GM12875 (cell line): ENCODE results near the gene ACYP2.

ENCODE experiments used
- H3K4me3 ChIP-seq: one replicate; pipeline ENCODE4 v1.5.1; 2011; ENCODE audit warnings: low read depth, low read length, control low read depth
- TF ChIP-seq, protein P1 (sequence below): IDR thresholded peaks from 2 replicates; pipeline ENCODE4 v1.5.1; 2011; ENCODE audit warnings: low read depth, mild to moderate bottlenecking, control low read depth, inconsistent platforms, low read length, moderate library complexity, borderline replicate concordance; ENCODE audit not compliant: insufficient read depth

The ACYP2 gene

DNA sequence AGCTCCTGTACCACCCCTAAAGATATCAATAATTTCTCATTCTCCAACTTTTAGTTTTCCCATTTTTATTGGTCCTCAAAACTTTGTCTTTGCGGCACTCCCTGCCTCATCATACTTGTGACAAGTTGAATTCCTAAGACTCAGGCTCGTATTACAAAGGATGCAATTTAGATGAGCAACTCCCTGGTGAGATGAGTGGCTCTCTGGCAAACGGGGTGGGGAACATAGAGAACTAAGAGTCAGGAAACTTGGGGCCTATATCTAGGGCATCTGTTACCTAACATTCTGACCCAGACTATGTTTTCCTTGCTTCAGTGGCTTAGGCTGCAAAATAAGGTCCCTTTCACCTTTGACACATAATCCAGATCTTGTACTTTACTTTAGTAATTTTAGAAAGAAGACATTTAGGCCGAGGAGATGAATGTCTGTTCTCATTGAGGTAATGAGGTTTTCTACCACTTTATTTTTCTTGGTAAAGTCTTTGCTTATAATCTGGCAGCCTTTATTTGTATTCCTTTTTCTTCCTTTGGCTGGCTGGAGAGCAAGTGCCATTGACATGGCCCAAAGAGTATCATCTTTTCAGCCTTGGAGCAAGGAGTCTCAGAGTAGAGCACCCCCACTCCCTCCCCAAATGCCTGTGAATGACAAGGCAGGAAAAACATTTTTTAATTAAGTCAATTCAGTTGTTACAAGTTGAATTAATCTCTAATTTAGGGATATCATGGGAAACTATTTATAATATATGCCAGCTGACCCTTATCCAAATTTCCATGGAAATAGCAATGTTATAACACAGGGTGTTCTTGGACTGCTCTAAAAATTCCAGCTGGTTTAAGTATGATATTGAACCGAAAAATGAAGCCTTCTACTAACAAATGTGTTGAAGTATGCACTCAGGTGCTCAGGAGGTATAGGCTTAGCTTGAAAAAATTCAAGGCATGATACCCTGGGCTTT, 125.4 kb downstream of the ACYP2 start:
- no peak overlapping the region for H3K4me3 ChIP-seq
- TF ChIP-seq, protein P1, sequence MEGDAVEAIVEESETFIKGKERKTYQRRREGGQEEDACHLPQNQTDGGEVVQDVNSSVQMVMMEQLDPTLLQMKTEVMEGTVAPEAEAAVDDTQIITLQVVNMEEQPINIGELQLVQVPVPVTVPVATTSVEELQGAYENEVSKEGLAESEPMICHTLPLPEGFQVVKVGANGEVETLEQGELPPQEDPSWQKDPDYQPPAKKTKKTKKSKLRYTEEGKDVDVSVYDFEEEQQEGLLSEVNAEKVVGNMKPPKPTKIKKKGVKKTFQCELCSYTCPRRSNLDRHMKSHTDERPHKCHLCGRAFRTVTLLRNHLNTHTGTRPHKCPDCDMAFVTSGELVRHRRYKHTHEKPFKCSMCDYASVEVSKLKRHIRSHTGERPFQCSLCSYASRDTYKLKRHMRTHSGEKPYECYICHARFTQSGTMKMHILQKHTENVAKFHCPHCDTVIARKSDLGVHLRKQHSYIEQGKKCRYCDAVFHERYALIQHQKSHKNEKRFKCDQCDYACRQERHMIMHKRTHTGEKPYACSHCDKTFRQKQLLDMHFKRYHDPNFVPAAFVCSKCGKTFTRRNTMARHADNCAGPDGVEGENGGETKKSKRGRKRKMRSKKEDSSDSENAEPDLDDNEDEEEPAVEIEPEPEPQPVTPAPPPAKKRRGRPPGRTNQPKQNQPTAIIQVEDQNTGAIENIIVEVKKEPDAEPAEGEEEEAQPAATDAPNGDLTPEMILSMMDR, result no peak

DNA sequence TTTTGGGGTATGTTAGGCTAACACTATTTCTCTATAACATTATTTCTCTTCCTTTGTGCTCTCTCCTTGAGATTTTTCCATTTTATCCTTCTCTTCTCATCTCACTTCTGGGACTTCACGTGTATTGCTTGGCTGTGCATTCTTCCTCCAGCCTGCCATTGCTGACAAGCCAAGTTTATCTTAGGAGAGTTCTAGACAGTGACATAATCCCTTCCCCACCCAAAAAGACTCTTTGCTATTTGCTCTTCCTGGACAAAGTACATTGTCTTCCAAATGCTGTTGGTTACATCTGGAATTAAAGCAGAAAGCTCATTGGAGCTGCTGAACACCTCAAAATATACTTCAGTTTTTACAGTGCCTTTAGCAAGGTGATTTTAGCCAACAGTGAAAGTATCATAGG, 131.7 kb downstream of the ACYP2 start:
- TF ChIP-seq, protein P1, result no peak

DNA sequence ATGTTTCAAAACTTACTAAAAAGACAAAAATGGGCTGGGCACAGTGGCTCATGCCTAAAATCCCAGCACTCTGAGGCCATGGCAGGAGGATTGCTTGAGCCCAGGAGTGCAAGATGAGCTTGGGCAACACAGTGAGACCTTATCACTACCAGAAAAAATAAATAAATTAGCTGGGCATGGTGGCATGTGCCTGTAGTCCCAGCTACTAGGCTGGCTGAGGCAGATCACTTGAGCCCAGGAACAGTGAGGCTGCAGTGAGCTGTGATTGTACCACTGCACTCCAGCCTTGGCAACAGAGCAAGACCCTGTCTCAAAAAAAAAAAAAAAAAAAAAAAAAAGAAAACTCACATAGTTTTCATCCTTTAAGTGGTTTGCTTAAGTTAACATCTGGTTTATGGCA, 134.2 kb downstream of the ACYP2 start:
- TF ChIP-seq, protein P1, result no peak
- no peak overlapping the region for H3K4me3 ChIP-seq

More for the DNA sequence above, 131.7 kb downstream of the ACYP2 start:
- no peak overlapping the region for H3K4me3 ChIP-seq

DNA sequence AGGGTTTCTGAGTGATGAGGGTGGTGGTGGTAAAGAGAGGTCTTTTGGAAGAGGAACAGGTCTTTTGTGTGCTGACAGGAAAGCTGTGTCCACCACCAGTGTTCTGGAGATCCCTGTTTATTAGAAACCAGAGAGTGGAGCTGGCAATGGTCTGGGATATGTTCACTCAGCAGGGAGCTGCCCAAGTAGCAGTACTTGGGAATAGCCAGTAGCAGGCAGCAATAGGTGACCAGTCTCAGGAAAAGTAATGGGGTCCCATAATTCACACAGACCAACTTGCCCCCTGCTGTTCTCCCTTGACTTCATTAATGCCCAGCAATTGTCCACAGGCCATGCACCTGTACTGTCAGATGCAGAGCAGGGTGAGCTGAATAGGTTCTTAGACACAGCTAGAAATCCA, 138.8 kb downstream of the ACYP2 start:
- TF ChIP-seq, protein P1, result no peak
- H3K4me3 ChIP-seq, result no peak overlapping the region

DNA sequence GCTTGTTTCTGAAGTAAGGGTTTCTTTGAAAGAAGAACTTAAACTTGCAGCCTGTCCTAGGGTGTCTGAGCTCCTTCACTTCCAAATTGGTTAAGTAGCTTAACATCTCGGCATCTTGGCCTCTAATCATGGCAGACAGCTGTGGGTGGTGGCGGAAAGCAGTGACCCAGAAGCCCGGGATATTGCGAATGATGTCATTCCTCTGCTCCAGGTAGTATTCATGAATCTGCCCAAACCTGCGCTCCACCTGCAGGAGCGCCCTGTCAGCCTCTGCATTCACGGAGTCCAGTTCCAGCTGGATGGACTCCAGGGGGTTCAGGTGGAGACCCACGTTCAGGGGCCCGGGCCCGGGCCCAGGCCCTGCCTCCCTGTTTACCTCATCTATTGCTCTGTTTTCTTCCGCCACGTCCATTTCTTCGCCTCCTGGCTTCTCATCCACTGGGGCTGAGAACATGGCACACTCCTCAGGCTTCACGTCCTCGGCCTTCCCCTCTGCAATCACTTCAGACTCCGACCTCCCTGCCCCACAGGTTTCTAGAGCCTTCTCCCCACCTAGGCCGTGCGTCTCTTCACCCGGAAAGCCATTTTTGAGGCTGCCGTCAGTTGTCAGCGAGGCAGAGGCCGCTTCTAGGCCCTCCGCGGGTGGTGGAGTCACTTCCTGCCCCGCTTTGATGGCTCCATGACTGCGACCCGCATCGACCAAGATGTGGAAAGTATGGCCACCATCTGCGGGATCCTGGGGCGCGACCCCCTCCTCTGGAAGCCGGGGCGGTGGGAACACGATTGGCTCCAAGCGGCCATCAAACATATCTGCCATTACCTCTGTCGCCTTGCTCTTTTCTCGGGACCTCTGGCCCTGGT, 140.0 kb downstream of the ACYP2 start:
- TF ChIP-seq, protein P1, result no peak
- no peak overlapping the region for H3K4me3 ChIP-seq

DNA sequence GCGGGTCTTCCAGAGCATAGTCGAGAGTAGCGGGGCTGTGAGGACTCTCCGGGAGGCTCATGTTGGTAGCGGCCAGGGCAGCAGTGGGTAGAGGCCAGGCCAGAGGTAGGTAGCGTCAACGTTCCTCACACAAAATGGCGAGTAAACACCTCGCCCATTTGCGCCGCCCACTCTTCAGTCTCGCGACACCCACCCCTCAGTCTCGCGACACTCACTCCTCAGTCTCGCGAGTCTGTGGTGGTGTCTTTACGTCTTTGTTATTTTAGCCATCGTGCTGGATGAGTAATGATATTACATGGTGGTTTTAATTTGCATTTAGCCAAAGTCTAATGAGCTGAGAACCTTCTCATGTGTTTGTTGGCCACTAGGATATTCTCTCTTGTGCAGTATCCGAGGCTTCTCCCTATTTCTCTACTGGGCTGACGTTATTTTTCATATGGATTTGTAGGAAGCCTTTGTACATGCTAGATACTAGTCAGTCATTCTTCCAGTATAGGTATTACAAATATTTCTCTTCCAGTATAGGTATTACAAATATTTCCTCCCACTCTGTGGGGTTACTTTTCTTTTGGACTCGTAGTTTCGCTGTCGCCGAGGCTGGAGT, 140.8 kb downstream of the ACYP2 start, which contains the start of gene TSPYL6:
Gene TSPYL6, minus strand, starts transcription at position 139 of the 604 bp plus-strand sequence. Its CDS starts 78 bp downstream, at position 61.
- TF ChIP-seq, protein P1, result no peak

More for the DNA sequence above, 140.8 kb downstream of the ACYP2 start, which contains the start of gene TSPYL6:
- H3K4me3 ChIP-seq, result no peak within 1 kb of the TSS
